Peyer's patch (tissue), 4 donors: ENCODE measurements around the gene DCC. TPM values are rescaled to one million over a fixed set of nuclear protein-coding genes. Genes with fewer than 3 reads are reported as not detected.

Source experiments
- DNase-seq, 3 donors: peaks; one replicate each; pipeline ENCODE4 v3.0.0-alpha.2; 2017 to 2019
- H3K27ac ChIP-seq, 4 donors: fragments of 200-600 bp; sonication (generic); one replicate each; pipeline ENCODE4 v1.5.1; 2016 to 2019
- H3K27me3 ChIP-seq, 2 donors: fragments of 200-600 bp; sonication (generic); one replicate each; pipeline ENCODE4 v1.5.1; 2019
- H3K36me3 ChIP-seq, 3 donors: fragments of 200-600 bp; sonication (generic); one replicate each; pipeline ENCODE4 v1.5.1; 2016 to 2019
- H3K4me1 ChIP-seq, 4 donors: fragments of 200-600 bp; sonication (generic); one replicate each; pipeline ENCODE4 v1.5.1; 2016 to 2019
- H3K4me3 ChIP-seq, 4 donors: fragments of 200-600 bp; sonication (generic); 1 replicate in 3 of 4; 2 replicates in 1 of 4; pipeline ENCODE4 v1.5.1; 2016 to 2019; ENCODE audit warnings: mild to moderate bottlenecking in 1 of 4
- H3K9me3 ChIP-seq, 4 donors: fragments of 200-600 bp; sonication (generic); one replicate each; pipeline ENCODE4 v1.5.1; 2016 to 2019; ENCODE audit warnings: mild to moderate bottlenecking in 1 of 4
- POLR2A ChIP-seq, 2 donors: fragments of 450-650 bp; IDR thresholded peaks; one replicate each; pipeline ENCODE4 v1.5.1; 2017; ENCODE audit warnings: antibody characterized with exemption in 2 of 2, mild to moderate bottlenecking in 2 of 2, moderate library complexity in 2 of 2
- total RNA-seq, 4 donors: library from RNA; depleted of rRNA; stranded (reverse); fragments of >200 nt; gene quantifications; one replicate each; pipeline ENCODE4 v1.1.0, GENCODE V29; 2016
- TF ChIP-seq, protein P1 (sequence below), 6 experiments: fragments of 450-650 bp in 4 of 6; fragments of 200-600 bp in 2 of 6; sonication (generic) in 1 of 6; IDR thresholded peaks; one replicate each; pipeline ENCODE4 v1.5.1; 2017 to 2019; ENCODE audit warnings: antibody characterized with exemption in 6 of 6, mild to moderate bottlenecking in 3 of 6, moderate library complexity in 1 of 6

Gene DCC
- total RNA-seq, 4 donors from 2014 or later, result 0.13 TPM; not detected in 3

DNA sequence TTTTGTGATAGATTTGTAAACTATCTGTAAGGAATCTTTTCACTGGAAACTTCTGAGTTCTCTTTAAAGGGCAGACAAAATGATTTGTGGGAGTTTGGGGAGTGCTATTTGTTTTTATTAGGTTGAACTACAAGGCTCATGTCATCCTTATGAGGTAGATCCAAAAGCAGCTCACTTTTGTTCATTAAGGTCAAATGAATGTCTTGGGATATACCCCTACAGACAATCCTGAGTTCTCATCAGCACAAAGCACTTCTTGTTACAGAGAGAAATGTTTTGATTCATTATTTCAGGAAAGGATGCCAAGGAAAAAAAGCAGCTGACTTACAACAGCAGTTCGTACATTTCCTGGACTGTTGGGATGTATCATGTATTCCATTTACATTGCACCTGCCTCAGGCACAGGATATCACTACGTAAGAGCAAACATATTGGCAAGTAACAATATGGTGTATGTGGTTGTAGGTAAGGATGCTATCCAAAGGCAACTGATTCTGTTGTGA is 68.9 kb downstream of the DCC start:
- Histone ChIP-seq H3K27ac (no peak overlapping the region), H3K36me3 (no peaks in the 10 kb centered on the region), H3K4me1 (no peaks in the 10 kb centered on the region), H3K27me3 (no peaks in the 10 kb centered on the region), H3K9me3 (no peaks in the 10 kb centered on the region), H3K4me3 (no peak overlapping the region)
- no peak for TF ChIP-seq POLR2A (IDR thresholded peaks at IDR 0.05)
- TF ChIP-seq, protein P1, sequence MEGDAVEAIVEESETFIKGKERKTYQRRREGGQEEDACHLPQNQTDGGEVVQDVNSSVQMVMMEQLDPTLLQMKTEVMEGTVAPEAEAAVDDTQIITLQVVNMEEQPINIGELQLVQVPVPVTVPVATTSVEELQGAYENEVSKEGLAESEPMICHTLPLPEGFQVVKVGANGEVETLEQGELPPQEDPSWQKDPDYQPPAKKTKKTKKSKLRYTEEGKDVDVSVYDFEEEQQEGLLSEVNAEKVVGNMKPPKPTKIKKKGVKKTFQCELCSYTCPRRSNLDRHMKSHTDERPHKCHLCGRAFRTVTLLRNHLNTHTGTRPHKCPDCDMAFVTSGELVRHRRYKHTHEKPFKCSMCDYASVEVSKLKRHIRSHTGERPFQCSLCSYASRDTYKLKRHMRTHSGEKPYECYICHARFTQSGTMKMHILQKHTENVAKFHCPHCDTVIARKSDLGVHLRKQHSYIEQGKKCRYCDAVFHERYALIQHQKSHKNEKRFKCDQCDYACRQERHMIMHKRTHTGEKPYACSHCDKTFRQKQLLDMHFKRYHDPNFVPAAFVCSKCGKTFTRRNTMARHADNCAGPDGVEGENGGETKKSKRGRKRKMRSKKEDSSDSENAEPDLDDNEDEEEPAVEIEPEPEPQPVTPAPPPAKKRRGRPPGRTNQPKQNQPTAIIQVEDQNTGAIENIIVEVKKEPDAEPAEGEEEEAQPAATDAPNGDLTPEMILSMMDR (IDR thresholded peaks at IDR 0.05), result no peak
- no peak for DNase-seq

DNA sequence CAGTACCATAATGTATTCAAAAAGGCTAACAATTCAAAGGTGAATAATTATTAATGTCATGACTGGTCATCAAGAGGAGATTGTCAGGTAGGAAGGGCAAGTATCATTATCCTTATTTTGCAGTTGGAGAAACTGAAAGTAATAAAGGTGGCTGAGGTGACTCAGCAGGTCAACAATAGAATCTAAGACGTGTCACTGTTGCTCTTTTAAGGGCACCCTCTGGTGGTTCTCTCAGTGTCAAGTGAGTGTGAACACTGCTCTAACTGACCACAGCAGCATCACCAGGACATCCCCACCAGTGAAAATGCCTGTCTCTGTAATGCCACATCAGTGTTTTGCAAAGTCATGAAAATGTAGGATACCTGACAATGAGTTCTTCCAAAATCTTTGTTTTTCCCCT is 69.7 kb downstream of the DCC start:
- H3K9me3 ChIP-seq, result no peaks in the 10 kb centered on the region
- no peaks in the 10 kb centered on the region for H3K4me1 ChIP-seq
- no peak for TF ChIP-seq POLR2A (IDR thresholded peaks at IDR 0.05)
- TF ChIP-seq, protein P1 (IDR thresholded peaks at IDR 0.05), result peak in 1 of 6 experiments; percentile 25
- H3K27me3 ChIP-seq, result no peaks in the 10 kb centered on the region
- DNase-seq, result no peak
- no peaks in the 10 kb centered on the region for H3K36me3 ChIP-seq
- no peak overlapping the region for H3K4me3 ChIP-seq
- no peak overlapping the region for H3K27ac ChIP-seq

DNA sequence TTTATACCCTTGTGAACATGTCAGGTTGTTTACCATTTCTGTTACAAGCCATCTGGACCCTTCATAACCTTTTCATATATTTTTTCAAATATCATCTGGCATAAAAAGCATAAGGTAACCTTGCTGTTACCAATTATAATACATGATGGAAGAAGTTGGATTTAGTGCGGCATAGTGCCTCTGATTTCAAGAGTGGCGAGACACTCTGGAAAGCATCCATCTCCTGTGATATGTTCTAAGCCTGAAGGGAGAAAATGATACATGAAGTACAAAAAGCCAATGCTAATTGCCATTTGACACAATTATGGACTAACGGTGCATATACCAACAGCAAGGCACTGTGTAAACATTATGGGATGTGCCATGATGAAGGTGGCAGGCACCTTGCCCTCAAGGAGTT is 75.1 kb downstream of the DCC start:
- H3K9me3 ChIP-seq, result no peaks in the 10 kb centered on the region
- no peaks in the 10 kb centered on the region for H3K4me1 ChIP-seq
- no peaks in the 10 kb centered on the region for H3K36me3 ChIP-seq
- H3K4me3 ChIP-seq, result no peak overlapping the region
- no peaks in the 10 kb centered on the region for H3K27me3 ChIP-seq
- TF ChIP-seq POLR2A (IDR thresholded peaks at IDR 0.05), result no peak
- TF ChIP-seq, protein P1 (IDR thresholded peaks at IDR 0.05), result no peak
- DNase-seq, result no peak
- H3K27ac ChIP-seq, result no peak overlapping the region

DNA sequence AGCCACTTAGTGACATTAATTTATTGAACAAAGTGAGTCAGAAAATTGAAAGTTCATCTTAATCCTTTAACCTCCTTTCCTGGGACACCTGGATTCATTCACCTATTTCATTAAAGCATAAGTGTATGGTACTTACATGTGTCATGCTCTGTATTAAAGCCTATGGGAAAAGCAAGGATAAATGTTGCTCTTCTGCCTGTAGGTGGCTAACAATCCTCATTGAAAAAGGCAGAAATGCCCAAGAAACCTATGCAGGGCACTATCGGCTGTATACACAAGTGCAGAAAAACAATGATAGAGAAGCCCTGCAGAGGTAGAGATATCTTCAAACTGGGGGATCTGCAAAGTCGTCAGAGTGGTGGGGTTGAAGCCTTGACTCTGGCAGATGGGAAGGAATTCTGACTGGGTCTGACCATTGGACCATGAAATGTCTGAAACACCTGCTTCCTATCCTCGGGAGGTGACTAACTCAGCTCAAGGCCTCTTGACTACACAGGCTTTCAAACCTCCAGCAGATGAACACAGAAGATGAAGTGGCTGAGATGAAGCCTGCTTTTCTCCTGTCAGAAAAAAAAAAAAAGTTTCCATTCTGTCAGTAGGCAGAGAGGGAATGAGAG is 83.1 kb downstream of the DCC start:
- Histone ChIP-seq H3K27ac (no peak overlapping the region), H3K4me3 (no peak overlapping the region), H3K27me3 (no peaks in the 10 kb centered on the region), H3K4me1 (no peaks in the 10 kb centered on the region), H3K36me3 (no peaks in the 10 kb centered on the region), H3K9me3 (no peaks in the 10 kb centered on the region)
- no peak for TF ChIP-seq POLR2A (IDR thresholded peaks at IDR 0.05)
- TF ChIP-seq, protein P1 (IDR thresholded peaks at IDR 0.05), result peak in 3 of 6 experiments; percentile 18 to 26 (median 24)
- no peak for DNase-seq

DNA sequence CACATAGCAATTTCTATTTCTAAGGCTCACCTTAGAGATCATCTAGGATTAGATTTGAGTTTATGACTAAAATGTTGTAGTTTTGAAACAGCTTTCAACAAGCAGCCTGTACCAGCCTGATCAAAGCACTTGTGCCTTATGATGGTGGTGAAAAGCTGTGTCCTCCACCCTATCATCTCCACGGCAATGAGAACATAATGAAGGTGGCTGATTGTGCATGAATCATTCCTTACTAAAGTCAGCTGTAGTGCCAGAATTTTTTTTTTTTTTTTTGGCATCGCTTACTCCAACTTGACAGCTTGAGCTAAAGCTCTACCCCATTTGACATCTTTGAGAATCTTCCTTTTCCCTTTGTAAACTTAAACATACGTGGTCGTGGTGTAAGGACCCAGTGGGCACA is 86.0 kb downstream of the DCC start:
- Histone ChIP-seq H3K4me3 (no peak overlapping the region), H3K9me3 (no peaks in the 10 kb centered on the region), H3K27ac (no peak overlapping the region), H3K27me3 (no peaks in the 10 kb centered on the region), H3K36me3 (no peaks in the 10 kb centered on the region), H3K4me1 (no peaks in the 10 kb centered on the region)
- DNase-seq, result no peak
- TF ChIP-seq POLR2A (IDR thresholded peaks at IDR 0.05), result no peak
- TF ChIP-seq, protein P1 (IDR thresholded peaks at IDR 0.05), result no peak
